Activated CD4-positive, alpha-beta T cell treated with anti-CD3 and anti-CD28 coated beads for 48 hours (primary cell): ENCODE results near the gene TNRC6B.
"Not testable (repeated sequence)": the region's sequence is repeated elsewhere in the genome, so short reads cannot be mapped to it uniquely, and the experiment has no call there.

Experiments used
- DNase-seq: peaks from one replicate; pipeline ENCODE4 v3.0.0-alpha.2; 2020

TNRC6B gene

GRCh38 chr22:40213478-40213877 lies 35.8 kb downstream of the TNRC6B start:
- no peak for DNase-seq

- no peak for DNase-seq
Measured at GRCh38 chr22:40215266-40215665, 37.5 kb downstream of the TNRC6B start.

GRCh38 chr22:40216041-40216756 lies 38.5 kb downstream of the TNRC6B start:
- DNase-seq, result peak; percentile 40

- no peak for DNase-seq
Measured at GRCh38 chr22:40218152-40218551, 40.4 kb downstream of the TNRC6B start.

- DNase-seq, result no peak
Measured at GRCh38 chr22:40218723-40219294, 41.1 kb downstream of the TNRC6B start.

GRCh38 chr22:40220316-40221054 lies 42.8 kb downstream of the TNRC6B start:
- DNase-seq, result no peak

GRCh38 chr22:40221055-40221414 lies 43.3 kb downstream of the TNRC6B start:
- DNase-seq, result no peak

GRCh38 chr22:40222979-40223378 lies 45.3 kb downstream of the TNRC6B start:
- DNase-seq, result not testable (repeated sequence)

- peak; percentile 63 for DNase-seq
Measured at GRCh38 chr22:40224702-40225101, 47.0 kb downstream of the TNRC6B start.

GRCh38 chr22:40226620-40227019 lies 48.9 kb downstream of the TNRC6B start:
- DNase-seq, result no peak

GRCh38 chr22:40231618-40232313 lies 54.0 kb downstream of the TNRC6B start:
- no peak for DNase-seq

- no peak for DNase-seq
Measured at GRCh38 chr22:40232624-40233023, 54.9 kb downstream of the TNRC6B start.

- DNase-seq, result no peak
Measured at GRCh38 chr22:40233886-40234285, 56.2 kb downstream of the TNRC6B start.

- DNase-seq, result no peak
Measured at GRCh38 chr22:40234658-40235057, 56.9 kb downstream of the TNRC6B start.

GRCh38 chr22:40235308-40235707 lies 57.6 kb downstream of the TNRC6B start:
- DNase-seq, result no peak

GRCh38 chr22:40236131-40236665 lies 58.5 kb downstream of the TNRC6B start:
- DNase-seq, result no peak

GRCh38 chr22:40237241-40237640 lies 59.5 kb downstream of the TNRC6B start:
- DNase-seq, result peak; percentile 40

- peak; percentile 25 for DNase-seq
Measured at GRCh38 chr22:40237788-40238424, 60.2 kb downstream of the TNRC6B start.

- DNase-seq, result no peak
Measured at GRCh38 chr22:40238425-40239344, 61.0 kb downstream of the TNRC6B start.

- no peak for DNase-seq
Measured at GRCh38 chr22:40239345-40239683, 61.6 kb downstream of the TNRC6B start.

GRCh38 chr22:40240160-40240559 lies 62.4 kb downstream of the TNRC6B start:
- no peak for DNase-seq

- DNase-seq, result no peak
Measured at GRCh38 chr22:40240686-40241085, 63.0 kb downstream of the TNRC6B start.
